Measurements from ENCODE around the gene CENPK.

DNA sequence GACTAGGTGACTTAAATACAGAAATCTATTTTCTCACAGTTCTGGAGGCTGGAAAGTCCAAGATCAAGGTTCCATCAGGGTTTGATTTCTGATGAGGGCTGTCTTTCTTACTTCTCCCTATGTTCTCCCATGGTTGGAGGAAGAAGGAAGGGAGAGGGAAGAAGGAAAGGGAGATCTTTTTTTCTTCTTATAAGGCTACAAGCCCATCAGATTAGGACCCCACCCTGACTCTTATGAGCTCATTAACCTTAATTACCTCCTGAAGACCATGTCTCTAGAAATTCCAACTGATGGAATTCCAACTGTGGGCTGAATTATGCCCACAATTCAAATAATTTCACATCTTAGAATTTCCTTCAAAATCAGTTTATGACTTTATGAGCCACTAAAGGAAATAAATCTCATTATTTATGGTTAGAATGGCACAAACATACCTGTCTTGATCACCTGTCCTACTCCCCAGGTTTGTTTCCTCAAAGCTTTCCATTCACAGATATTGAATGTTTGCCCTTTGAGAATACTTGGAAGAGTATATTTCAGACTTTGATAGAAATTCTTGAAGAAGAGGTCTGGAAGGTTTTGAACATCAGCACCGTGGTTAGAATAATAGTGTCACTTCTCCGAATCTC is 7.7 kb upstream of the CENPK start:
- no peak for TF ChIP-seq POLR2A (IDR thresholded peaks at IDR 0.05)
- TF ChIP-seq, protein P1, sequence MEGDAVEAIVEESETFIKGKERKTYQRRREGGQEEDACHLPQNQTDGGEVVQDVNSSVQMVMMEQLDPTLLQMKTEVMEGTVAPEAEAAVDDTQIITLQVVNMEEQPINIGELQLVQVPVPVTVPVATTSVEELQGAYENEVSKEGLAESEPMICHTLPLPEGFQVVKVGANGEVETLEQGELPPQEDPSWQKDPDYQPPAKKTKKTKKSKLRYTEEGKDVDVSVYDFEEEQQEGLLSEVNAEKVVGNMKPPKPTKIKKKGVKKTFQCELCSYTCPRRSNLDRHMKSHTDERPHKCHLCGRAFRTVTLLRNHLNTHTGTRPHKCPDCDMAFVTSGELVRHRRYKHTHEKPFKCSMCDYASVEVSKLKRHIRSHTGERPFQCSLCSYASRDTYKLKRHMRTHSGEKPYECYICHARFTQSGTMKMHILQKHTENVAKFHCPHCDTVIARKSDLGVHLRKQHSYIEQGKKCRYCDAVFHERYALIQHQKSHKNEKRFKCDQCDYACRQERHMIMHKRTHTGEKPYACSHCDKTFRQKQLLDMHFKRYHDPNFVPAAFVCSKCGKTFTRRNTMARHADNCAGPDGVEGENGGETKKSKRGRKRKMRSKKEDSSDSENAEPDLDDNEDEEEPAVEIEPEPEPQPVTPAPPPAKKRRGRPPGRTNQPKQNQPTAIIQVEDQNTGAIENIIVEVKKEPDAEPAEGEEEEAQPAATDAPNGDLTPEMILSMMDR (IDR thresholded peaks at IDR 0.05), result no peak

Measured in adrenal gland (tissue), 5 donors.